Measurements from ENCODE around the gene PDZK1IP1. TPM values are rescaled to one million over a fixed set of nuclear protein-coding genes. Genes with fewer than 3 reads are reported as not detected.
"Not testable (repeated sequence)": the region's sequence is repeated elsewhere in the genome, so short reads cannot be mapped to it uniquely, and the experiment has no call there.

The PDZK1IP1 gene
- polyA plus RNA-seq, 5 donors = 0.44 to 1.7 (median 1.2) TPM

- no peak for DNase-seq
Measured at GRCh38 chr1:47201179-47201578, 11.3 kb upstream of the PDZK1IP1 start.

DNA sequence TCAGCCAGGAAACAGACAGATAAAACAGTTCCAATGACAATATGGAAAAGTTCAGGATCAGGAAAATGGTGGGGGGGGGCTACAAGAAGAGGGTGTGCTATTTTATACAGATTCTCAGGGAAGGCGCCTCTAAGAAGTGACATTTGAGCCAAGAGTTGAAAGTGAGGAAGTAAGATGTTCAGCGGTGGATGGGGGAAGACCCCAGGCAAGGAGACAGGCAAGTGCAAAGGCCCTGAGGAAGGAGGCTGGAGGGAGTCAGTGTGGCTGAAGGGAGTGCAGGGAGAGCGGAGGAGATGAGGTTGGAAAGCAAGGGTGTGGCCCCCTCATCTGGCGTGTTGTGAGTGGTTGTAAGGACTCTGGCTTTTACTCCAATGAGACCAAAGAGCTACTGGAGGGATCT is 8.4 kb upstream of the PDZK1IP1 start:
- DNase-seq = no peak

DNA sequence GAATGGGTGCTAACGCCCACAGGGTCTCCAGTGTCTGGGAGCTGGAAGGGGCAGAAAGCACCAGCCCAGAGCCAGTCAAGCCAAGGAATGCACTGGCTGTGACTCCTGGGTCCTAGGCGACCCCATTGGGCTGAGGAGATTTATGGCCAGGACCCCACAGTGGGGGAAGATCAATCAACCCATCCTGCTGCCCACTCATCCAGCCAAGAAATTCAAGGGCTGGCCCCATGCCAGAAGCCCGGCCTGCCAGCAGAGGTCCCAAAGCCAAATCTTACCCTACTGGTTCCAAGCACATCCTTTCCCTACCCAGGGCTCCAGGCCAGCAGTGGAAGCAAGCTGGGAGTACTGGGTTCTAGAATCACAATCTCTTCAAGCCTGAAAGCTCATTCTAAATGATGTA is 6.8 kb upstream of the PDZK1IP1 start:
- DNase-seq = no peak

DNA sequence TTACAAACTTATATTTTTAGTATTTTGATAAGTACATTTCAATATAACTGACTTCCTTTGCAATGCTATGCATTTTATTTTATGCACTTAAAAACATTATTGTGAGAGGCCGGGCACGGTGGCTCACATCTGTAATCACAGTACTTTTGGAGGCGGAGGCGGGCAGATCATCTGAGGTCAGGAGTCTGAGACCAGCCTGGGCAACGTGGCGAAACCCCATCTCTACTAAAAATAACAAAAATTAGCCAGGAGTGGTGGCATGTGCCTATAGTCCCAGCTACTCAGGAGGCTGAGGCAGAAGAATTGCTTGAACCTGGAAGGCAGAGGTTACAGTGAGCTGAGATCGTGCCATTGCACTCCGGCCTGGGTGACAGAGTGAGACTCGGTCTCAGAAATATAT is 6.1 kb upstream of the PDZK1IP1 start:
- not testable (repeated sequence) for DNase-seq

- DNase-seq = no peak
Measured at GRCh38 chr1:47194311-47194710, 4.5 kb upstream of the PDZK1IP1 start.

DNA sequence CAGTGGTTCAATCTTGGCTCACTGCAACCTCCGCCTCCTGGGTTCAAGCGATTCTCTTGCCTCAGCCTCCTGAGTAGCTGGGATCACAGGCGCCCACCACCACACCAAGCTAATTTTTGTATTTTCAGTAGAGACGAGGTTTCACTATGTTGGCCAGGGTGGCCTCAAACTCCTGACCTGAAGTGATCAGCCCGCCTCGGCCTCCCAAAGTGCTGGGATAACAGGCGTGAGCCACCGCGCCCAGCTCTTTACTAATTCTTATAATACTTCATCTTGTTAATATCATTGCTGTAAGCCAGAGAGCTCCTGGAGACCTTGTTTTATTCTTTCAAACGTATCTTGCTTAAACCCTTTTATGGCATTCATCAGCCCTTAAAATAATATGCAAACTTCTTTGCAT is 3.7 kb upstream of the PDZK1IP1 start:
- DNase-seq = not testable (repeated sequence)

DNA sequence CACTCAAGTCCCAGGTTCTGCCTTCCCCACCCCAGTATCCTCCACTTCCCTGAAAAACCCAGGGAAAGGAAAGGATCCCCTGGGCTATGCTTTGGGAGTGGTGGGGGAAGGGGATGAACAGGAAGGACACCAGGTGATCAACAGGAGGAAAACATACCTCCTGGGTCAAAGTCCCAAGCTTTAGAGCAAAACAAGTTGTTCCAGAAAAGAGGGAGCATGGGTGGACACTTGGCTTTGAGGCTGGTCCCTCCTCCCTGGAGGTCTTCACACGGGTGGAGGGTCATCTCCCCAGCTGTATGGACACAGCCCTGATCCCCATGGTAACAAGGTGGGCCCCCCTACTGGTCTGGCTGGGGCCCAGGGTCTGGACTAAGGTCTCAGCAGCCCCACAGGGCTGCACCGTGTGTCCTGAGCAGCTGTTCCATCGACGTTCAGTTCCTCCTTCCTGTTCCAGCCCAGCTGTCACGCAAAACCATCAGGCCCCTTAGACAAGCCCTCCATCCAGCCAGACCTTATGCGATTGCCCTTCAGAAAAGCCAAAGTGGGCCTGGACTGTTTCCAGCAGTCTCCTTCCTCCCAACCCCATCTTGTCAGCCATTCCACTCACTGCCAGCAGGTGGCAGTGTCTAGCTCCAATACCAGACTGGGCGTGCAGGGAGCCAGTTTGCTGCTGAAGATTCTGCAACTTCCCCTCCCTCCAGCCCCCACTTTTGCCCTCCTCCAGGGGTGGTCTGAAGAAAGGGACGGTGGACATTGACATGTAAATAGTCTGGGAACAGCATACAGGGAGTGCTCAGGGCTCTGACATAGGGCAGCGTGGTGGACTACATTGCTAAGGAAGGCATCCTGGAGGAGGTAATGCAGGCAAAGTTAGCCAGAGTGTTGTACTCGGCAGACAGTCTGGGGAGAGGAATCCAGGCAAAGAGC is 2.9 kb upstream of the PDZK1IP1 start:
- DNase-seq = peak; percentile 80 to 83

GRCh38 chr1:47191940-47192457 is 2.2 kb upstream of the PDZK1IP1 start:
- DNase-seq = no peak

DNA sequence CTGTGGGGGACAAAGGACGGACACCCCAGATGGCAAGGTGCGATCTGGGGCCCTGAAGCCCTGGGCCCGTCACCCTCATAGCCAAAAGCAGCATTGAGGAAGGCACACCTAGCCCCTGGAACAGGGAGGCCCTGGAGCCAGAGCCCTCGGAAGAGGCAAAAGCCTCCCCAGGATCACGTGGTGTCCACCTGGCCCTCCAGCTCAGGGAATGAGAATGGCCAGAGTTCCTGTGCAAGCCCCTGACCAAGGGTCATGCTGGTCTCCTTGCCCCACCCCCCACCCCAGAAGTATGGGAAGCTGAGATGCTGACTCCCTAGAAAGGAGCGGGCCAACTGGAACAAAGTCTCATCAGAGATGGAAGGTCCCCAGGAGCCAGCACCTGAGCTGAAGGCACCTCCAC is 1.0 kb upstream of the PDZK1IP1 start:
- no peak for DNase-seq

- DNase-seq = no peak
Measured at GRCh38 chr1:47190509-47190855, 646 bp upstream of the PDZK1IP1 start.

DNA sequence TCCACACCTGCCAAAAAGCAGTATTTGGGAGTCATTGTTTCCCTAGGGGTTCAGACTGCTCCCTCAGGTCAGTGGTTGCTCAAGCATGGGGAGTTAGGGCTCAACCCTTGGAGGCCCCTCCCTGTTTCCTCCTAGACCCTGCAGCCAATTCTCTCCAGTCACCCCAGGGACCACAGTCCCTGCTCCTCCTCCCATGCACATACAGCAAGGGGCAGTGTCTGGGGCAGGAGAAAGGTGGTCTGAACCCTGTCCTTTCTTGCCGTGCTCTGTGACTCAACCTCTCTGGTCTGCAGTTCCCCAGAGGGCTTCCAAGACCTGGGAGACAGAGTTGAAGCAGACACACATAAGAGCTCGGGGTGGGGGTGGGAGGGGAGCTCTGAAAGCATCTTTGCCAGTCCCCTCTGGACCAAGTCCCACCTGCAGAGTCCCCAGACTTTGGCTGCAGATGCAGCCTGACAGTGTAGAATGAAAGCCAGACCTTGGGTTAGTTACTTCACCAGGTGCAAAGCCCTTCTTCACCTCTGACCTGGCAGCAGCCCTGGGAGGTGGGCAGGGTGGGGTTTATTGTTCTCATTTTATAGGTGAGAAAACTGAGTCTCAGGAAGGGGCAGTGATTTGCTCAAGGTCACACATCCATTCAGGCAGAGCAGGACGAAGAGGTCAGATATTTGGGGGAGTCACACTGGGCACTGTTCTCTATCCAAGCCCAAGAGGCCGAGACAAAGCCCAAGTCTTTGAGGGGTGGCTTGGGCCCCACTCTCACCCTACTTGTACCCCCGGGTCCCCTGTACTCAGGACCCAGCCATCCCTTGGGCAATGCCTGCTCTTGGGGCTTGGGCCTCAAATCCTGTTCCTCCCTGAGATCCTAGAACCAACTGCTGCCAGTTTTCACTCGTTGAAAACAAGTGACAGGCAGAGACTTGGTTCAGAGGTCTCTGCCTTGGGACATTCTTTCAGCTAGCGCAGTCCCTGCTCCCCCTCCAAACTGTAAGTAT is 748 bp downstream of the PDZK1IP1 start:
- DNase-seq = no peak

- DNase-seq = no peak
Measured at GRCh38 chr1:47187926-47188250, 1.9 kb downstream of the PDZK1IP1 start.

GRCh38 chr1:47187231-47187925 is 2.5 kb downstream of the PDZK1IP1 start:
- DNase-seq = no peak

- DNase-seq = no peak
Measured at GRCh38 chr1:47186267-47187185, 3.3 kb downstream of the PDZK1IP1 start.

DNA sequence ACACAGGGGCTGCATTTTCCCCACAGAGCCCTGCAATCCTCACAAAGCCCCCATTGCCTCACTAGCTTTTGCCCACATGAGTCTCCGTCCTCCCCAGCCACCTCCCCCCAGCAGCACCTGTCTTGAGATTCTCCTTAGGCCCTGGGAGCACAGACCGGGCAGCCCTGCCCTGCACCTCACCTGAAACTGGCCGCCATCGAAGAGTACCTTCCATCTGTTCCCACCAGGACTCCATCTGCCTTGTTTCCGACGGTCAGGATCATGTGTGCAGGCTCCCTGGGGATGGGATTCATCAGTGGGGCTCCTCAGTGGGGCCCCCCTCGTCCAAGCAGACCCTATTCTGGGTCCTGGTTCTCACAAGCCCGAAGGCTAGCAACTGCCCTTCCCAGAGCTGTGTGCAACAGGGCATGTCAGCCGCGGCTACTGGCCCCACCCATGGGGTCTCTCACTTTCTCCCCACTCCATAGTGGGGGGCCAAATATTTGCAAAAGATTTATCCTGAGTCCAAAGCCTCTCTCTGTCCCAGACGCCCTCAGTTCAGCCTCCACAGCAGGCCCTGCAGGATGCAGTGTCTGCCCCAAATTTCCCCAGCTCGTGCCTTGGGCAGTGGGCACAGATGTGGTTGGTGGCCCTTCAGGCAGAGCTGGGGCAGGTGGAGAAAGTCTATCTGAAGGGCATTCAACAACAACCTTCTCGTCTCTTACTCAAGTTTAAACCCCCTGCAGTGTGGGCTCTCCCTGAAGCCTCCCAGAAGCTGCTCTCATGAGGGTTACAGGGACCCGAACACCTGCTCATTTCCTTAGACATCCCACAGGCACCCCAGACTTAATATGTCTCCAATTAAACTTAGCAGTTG is 4.8 kb downstream of the PDZK1IP1 start:
- DNase-seq = no peak

DNA sequence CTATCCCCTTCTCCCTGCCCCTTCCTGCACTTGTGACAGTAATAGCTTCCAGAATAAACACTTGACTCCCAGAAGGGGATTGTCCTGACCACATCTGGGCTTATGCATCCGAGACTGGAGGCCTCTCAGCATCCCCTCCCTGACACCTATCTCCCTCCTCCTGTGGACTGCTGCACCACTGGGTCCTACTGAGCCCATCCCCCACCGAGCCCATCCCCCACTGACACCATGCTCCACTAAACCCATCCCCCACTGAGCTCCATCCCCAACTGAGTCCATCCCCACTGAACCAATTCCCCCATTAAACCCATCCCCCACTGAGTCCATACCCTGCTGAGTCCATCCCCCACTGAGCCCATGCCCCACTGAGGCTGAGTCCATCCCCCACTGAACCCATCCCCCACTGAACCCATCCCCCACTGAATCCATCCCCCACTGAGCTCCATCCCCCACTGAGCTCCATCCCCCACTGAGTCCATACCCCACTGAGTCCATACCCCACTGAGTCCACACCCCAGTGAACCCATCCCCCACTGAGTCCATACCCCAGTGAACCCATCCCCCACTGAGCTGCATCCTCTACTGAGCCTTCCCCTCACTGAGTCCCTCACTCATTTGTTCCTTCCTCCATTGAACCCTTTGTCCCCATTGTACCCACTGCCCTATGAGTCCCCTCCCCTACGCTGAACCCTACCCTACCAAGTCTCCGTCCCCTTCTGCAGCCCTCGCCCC is 5.6 kb downstream of the PDZK1IP1 start:
- no peak for DNase-seq

GRCh38 chr1:47183308-47184089 is 6.3 kb downstream of the PDZK1IP1 start:
- no peak for DNase-seq

DNA sequence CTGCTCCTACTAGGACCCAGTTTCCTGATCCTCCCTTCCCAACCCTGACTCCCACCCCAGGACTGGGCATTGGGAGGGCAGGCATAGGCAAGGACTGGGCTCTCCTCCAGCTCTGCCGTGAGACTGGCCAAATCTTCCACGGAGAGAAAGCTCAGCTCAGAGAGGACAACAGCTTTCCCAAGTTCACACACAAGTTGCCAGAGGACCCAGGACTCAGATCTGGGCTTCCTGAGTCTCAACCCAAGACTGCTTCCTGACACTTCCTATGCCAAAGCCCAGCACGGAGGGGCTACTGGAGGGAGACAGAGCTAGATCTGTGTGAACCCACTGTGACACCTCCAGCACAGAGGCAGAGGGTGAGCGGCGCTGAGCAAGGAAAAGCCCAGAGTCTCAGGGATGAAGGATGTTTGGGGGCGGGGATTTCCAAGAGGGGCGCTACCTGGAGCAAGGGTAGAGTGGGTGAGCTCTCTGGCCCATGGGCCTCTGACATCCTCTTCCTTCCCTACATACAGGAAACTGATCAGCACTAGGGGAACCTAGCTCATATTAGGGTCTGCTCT is 7.1 kb downstream of the PDZK1IP1 start:
- DNase-seq = no peak
